Fibroblast of lung (primary cell): Measurements from ENCODE around the gene DVL1.

Source experiments
- CTCF ChIP-seq, 2 donors: IDR thresholded peaks in 1 of 2; conservative IDR thresholded peaks in 1 of 2; 1 replicate in 1 of 2; 2 replicates in 1 of 2; pipeline ENCODE4 v1.5.1; 2011 to 2012; ENCODE audit warnings: low read length in 2 of 2, control low read depth in 1 of 2, inconsistent platforms in 1 of 2, low read depth in 1 of 2, mild to moderate bottlenecking in 1 of 2
- EZH2 ChIP-seq: IDR thresholded peaks from 2 replicates; pipeline ENCODE4 v1.5.1; 2012; ENCODE audit warnings: low read length, control low read depth, mild to moderate bottlenecking; ENCODE audit errors: missing control alignments

- no peak for TF ChIP-seq CTCF (conservative IDR thresholded peaks at IDR 0.05 in 1 of 2, IDR thresholded peaks at IDR 0.05 in 1 of 2; ENCODE audit: low read depth in 1 of 2, low read length in 2 of 2)
- no peak for TF ChIP-seq EZH2
These were observed 24.8 kb upstream of the DVL1 start for GRCh38 chr1:1373815-1374588.
